T-helper 1 cell treated with Interleukin-12 subunit alpha and Interleukin-12 subunit beta and Interleukin-4 antibody, amounts not matched to agents 30 μg/mL and 1 μg/mL, for 36 hours (primary cell): Measurements from ENCODE around the gene DNM3.

Experiments
- H3K27ac Mint-ChIP-seq: one replicate; pipeline ENCODE4 v1.8.0; 2021; ENCODE audit warnings: mild to moderate bottlenecking, mixed read lengths
- H3K27me3 Mint-ChIP-seq: one replicate; pipeline ENCODE4 v1.8.0; 2021; ENCODE audit warnings: low read depth, mixed read lengths
- H3K36me3 Mint-ChIP-seq: one replicate; pipeline ENCODE4 v1.8.0; 2021; ENCODE audit warnings: low read depth, mixed read lengths
- H3K4me1 Mint-ChIP-seq: one replicate; pipeline ENCODE4 v1.8.0; 2021; ENCODE audit warnings: low read depth, mixed read lengths
- H3K4me3 Mint-ChIP-seq: one replicate; pipeline ENCODE4 v1.8.0; 2021; ENCODE audit warnings: mild to moderate bottlenecking, moderate library complexity, mixed read lengths
- H3K9me3 Mint-ChIP-seq: one replicate; pipeline ENCODE4 v1.8.0; 2021; ENCODE audit warnings: mixed read lengths

Gene DNM3

DNA sequence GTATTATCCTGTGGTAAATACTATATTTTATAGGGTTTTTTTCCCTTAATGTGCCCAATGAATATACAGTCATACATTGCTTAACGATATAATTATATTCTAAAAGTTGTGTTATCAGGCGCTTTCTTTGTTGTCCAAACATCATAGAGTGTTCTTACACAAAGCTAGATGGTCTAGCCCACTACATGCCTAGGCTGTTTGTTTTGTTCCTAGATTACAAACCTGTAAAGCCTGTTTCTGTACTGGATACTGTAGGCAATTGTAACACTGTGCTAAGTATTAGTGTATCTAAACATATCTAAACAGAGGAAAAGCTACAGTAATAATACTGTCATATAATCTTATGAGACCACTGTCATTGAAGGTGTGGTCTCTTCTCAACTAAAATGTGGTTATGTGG, 336.6 kb downstream of the DNM3 start:
- Mint-ChIP-seq H3K27me3 (no peaks in the 10 kb centered on the region), H3K27ac (no peak overlapping the region), H3K4me3 (no peak overlapping the region), H3K36me3 (peaks cover 8% of the 10 kb centered on the region), H3K4me1 (peaks cover 22% of the 10 kb centered on the region), H3K9me3 (peaks cover 3% of the 10 kb centered on the region)

DNA sequence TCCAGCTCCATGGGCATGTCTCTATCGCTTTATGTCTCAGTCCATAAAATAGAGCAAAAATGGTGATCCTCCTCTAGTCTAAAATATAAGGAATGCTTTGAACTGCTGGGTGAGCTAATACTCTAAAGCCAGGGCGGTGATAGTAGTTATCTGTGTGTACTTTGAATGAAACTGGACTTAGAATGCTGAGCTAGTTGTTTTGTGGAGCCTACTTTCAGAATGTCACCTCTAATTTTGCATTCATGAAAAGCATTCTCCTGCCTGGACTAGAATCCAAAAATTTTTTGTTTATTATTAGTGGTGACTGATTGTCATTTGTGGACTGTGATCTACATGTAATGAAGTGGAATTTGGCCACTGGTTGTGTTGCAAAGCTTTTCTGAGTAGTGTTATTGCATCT, 337.6 kb downstream of the DNM3 start:
- H3K27ac Mint-ChIP-seq = no peak overlapping the region
- no peak overlapping the region for H3K4me3 Mint-ChIP-seq
- H3K27me3 Mint-ChIP-seq = no peaks in the 10 kb centered on the region
- H3K9me3 Mint-ChIP-seq = peaks cover 3% of the 10 kb centered on the region
- H3K4me1 Mint-ChIP-seq = peaks cover 23% of the 10 kb centered on the region
- peaks cover 5% of the 10 kb centered on the region for H3K36me3 Mint-ChIP-seq

DNA sequence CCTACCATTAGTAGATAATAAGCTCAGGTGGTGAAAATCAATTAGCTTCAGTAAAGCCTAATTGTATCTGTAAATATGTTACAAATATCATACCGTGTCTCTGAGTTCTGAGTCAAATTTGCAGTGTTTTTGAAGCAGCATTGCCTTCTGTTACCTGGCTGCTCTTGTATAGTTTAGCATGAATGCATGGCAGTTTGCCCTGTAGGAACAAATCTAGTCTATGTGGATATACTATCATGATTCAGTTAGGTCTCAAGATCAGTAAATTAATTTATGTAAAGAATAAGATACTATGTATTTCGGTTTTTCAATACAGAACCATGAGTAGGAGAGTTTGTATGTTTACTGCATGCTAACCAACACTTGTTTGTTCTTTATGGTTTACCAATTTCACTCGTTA, 338.6 kb downstream of the DNM3 start:
- peak overlapping the region; percentile 8 for H3K27ac Mint-ChIP-seq
- H3K4me3 Mint-ChIP-seq = no peak overlapping the region
- H3K4me1 Mint-ChIP-seq = peaks cover 31% of the 10 kb centered on the region

DNA sequence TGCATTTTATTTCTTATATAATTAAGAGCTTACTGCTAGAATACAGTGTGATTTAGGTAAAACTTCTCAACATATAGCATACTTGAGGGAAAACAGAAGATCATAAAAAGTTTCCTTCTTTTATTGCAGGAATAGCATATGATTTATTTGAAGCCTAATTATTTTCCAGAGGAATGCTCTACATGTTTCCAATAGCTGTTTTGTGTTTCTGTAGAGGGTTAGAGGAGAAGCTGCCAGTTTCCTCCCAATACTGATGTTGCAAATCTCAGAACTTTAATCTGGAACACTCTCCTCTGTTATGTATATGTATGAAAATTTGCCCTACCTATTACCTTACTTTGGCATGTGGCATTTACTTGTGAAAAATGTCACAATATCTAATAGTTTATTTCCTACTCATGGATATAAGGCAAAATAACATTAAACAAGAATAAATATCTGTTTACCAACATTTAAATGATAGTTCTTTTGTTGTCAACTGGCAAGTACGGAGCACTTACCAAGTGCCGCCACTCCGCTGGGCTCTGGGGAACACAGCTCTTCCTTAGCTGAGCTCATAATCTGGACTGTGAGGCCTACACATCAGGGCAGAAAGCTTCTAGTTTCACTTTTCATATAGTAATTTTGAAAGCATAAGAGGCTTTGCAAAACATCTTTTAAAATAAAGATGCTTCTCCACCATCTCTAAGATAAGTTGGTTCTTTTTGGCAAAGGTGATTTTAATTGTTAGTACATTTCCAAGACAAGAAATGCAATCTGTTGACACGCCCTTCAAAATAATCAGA, 339.4 kb downstream of the DNM3 start:
- H3K27me3 Mint-ChIP-seq = no peaks in the 10 kb centered on the region
- H3K27ac Mint-ChIP-seq = peak overlapping the region; percentile 97
- peaks cover 39% of the 10 kb centered on the region for H3K4me1 Mint-ChIP-seq
- peaks cover 4% of the 10 kb centered on the region for H3K36me3 Mint-ChIP-seq
- peak overlapping the region; percentile 81 for H3K4me3 Mint-ChIP-seq
- no peaks in the 10 kb centered on the region for H3K9me3 Mint-ChIP-seq

More for the DNA sequence above, 338.6 kb downstream of the DNM3 start:
- Mint-ChIP-seq H3K9me3 (no peaks in the 10 kb centered on the region), H3K36me3 (peaks cover 4% of the 10 kb centered on the region), H3K27me3 (no peaks in the 10 kb centered on the region)

DNA sequence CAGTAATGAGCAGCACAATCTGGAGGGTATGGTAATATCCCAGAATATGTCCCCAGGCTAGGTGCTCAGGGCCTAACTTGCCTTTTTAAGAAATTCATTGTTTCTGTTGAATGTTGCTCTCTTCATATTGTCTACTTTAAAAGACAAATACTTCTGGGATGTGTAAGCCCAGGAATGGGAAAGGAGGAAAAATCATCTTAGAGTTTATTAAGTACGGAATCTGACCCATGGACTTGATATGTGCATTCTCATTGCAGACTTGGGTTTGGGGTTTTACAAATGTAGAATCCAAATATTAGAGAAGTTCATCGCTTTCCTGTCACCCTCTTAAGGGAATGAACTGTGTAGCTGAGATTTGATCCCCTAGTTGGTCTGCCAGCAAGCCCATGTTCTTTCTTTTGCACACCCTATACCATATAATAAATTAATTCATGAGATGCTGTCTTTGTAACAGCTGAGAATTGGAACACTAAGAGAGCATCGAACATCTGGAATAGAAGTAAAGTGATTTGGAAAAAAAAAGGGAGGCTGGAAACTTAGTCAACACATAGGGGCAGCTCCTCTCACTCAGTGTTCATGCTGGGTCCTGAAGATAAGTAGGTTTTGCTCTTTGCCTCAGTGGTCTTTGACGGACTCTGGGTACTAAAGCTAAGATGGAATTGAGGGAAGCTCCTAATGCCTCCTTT, 343.4 kb downstream of the DNM3 start:
- Mint-ChIP-seq H3K4me3 (no peak overlapping the region), H3K36me3 (peaks cover 6% of the 10 kb centered on the region), H3K4me1 (peaks cover 41% of the 10 kb centered on the region), H3K27me3 (no peaks in the 10 kb centered on the region), H3K9me3 (no peaks in the 10 kb centered on the region), H3K27ac (peak overlapping the region; percentile 41)

DNA sequence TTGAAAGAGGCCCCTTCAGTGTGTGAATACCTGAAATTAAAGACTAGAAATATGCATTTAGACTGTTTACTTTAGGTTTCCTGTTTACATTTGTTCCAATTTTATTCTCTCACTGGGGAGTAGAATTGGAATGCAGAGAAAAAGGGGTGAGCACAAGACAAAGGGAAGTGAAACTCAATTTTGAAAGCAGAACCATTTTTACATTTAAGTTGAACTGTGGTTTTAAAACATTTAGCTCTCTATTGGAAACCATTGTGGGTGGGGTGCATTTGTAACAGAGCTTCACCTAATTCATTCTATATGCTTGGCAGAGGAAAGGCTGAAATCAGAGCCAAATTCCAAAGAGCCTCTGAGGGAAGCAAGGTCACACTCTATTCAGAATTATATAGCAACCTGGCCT, 343.9 kb downstream of the DNM3 start:
- Mint-ChIP-seq H3K27ac (peak overlapping the region; percentile 41), H3K4me3 (no peak overlapping the region), H3K9me3 (no peaks in the 10 kb centered on the region), H3K27me3 (no peaks in the 10 kb centered on the region), H3K36me3 (peaks cover 8% of the 10 kb centered on the region), H3K4me1 (peaks cover 41% of the 10 kb centered on the region)

DNA sequence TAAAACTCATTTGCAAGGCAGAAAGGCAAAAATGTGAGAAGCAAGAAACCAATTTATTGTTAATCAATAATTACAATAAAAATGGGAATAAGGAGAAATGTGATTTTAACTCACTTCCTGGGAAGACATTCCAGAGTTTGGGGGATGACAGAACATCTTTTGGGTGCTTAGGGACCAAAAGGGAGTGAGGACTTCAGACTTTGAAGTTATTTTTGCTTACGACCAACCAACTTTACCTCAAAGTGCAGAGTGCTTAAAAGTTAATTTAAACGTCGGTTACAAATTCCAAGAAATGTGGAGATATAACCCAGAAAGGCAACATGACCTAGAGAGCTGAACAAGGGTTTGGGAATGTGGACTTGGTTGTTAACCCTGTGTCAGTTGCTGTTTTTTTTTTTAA, 344.7 kb downstream of the DNM3 start:
- H3K36me3 Mint-ChIP-seq = peaks cover 8% of the 10 kb centered on the region
- H3K9me3 Mint-ChIP-seq = no peaks in the 10 kb centered on the region
- H3K4me1 Mint-ChIP-seq = peaks cover 36% of the 10 kb centered on the region
- no peaks in the 10 kb centered on the region for H3K27me3 Mint-ChIP-seq
- no peak overlapping the region for H3K4me3 Mint-ChIP-seq
- H3K27ac Mint-ChIP-seq = no peak overlapping the region

DNA sequence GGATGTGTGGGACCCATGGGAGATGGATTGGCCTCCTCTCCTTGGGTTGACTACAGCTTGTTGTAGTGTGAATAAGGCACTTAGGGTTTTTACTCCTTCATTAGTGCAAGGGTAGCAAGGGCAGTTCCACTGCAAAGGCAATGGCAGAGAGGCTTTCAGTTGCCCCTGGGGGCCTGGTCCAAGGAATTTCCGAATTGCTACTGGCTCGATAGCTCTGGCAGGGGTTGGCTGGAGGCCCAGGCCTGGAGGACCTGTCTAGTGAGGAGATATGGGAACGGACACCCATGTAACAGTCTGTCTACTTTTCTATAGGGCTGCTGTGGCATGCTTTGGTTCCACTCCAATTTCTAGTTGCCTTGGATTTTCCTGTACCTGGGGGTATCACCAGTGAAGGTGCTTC, 360.3 kb downstream of the DNM3 start:
- Mint-ChIP-seq H3K27ac (no peak overlapping the region), H3K4me3 (no peak overlapping the region), H3K4me1 (no peaks in the 10 kb centered on the region), H3K9me3 (peaks cover 44% of the 10 kb centered on the region), H3K36me3 (peaks cover 11% of the 10 kb centered on the region), H3K27me3 (no peaks in the 10 kb centered on the region)

DNA sequence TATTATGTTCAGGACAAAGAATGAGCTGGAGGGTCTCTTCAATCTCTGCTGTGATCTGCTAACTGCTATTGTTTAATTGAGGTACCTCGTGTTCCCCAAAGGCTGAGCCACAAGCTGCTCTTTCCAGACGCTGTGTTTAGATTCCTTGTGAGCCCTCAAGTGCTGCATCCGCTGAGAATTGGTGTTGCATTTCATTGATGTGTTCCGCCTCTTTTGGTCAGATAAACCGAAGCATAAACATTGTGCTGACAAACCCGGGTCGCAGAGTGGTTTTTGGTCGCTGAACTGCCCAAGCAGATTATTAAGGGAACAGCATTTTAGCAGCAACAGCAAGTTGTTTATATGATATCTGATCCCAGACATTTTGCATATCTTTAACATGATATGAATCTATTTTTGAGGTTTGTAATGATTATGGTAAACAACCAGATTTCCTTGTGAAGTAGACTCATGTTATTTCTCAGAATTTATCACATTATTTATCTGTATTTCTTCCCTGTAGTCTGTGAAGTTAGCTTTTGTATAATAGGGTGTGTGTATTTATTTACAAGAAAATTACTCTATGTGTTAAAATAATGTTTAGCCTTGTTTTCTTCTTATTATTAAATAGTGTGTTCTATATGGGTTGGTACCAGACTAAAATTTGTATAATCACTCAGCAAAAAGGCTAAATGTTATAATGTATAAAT, 362.0 kb downstream of the DNM3 start:
- Mint-ChIP-seq H3K27ac (no peak overlapping the region), H3K36me3 (peaks cover 11% of the 10 kb centered on the region), H3K27me3 (no peaks in the 10 kb centered on the region), H3K4me1 (no peaks in the 10 kb centered on the region), H3K9me3 (peaks cover 29% of the 10 kb centered on the region), H3K4me3 (no peak overlapping the region)

DNA sequence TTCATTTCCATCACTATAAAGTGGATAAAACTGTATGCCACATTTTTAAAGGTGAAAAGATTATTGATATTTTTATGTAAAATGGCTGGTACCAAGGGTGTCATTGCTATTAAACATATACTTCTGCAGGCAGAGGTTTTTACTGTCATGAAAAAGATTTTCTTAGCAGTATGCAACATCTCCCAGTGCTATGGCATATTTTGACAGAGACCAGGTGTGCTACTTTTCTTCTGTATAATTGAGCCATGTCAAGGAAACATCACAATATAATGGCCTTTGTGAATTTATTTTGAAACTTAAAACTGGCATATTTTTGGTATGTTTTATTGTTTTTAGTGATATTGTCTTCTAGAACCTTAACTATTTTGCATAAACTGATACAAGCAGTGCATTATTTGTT, 362.6 kb downstream of the DNM3 start:
- Mint-ChIP-seq H3K4me1 (no peaks in the 10 kb centered on the region), H3K36me3 (peaks cover 7% of the 10 kb centered on the region), H3K9me3 (peaks cover 23% of the 10 kb centered on the region), H3K27ac (no peak overlapping the region), H3K4me3 (no peak overlapping the region), H3K27me3 (no peaks in the 10 kb centered on the region)

DNA sequence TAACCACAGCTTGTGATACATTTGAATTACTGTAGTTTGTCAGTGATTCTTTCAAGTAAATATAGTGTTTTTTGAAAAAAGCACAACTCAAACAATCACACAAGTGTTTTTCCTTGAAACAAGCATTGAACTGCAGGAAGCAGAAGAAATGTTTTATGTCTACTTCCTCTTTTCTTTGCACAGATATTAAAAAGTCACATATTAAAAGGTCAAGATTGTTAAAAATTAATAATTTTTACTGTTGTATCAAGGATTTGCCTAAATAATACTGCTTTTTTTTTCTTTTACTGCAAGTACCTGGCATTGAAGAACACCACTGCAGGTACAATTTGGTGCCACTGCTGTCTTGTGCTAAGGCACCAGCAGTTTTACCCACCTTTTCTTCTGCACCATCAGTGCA, 365.0 kb downstream of the DNM3 start:
- Mint-ChIP-seq H3K27me3 (no peaks in the 10 kb centered on the region), H3K27ac (no peak overlapping the region), H3K4me3 (no peak overlapping the region), H3K4me1 (no peaks in the 10 kb centered on the region), H3K9me3 (peaks cover under 1% of the 10 kb centered on the region), H3K36me3 (peaks cover 3% of the 10 kb centered on the region)

DNA sequence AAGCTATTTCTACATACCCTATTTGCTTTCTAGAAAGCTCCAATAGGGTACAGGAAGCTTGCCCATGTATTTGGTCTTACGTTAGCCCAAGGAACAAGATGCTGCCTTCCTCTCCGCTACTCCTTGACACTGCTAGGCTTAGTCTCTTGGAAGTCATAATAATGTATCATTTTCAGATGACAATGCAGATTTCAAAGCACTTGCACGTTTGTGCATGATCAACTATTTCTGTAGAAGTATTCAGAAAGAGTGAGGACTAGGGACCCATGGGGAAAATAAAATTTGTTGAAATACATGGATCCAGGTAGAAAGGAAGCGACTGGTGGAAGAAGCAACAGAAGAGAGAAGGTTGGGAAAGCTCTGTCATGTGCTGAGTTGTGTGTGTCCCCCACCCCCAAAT, 367.3 kb downstream of the DNM3 start:
- no peaks in the 10 kb centered on the region for H3K36me3 Mint-ChIP-seq
- H3K9me3 Mint-ChIP-seq = no peaks in the 10 kb centered on the region
- no peak overlapping the region for H3K27ac Mint-ChIP-seq
- H3K4me3 Mint-ChIP-seq = no peak overlapping the region
- H3K27me3 Mint-ChIP-seq = no peaks in the 10 kb centered on the region
- H3K4me1 Mint-ChIP-seq = no peaks in the 10 kb centered on the region

DNA sequence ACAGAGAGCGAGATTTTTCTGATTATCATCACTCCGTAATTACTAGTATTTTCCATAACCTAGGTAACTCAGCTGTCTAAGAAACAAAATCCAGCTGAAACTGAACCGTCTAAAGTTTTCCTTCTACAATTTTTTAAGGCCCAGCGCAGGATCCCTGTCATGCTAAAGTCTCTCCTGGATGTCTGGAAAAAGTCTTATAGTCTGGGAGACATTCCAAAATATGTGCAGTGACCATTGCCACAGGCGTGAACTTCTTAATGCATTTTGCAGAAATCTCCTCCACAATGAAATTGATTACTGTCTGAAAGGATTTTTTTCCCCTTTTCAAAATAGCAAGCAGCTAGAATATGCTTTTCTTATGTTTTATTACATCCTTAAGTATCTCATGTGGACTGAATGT, 369.9 kb downstream of the DNM3 start:
- no peak overlapping the region for H3K27ac Mint-ChIP-seq
- H3K36me3 Mint-ChIP-seq = no peaks in the 10 kb centered on the region
- H3K27me3 Mint-ChIP-seq = no peaks in the 10 kb centered on the region
- no peaks in the 10 kb centered on the region for H3K9me3 Mint-ChIP-seq
- H3K4me1 Mint-ChIP-seq = no peaks in the 10 kb centered on the region
- H3K4me3 Mint-ChIP-seq = no peak overlapping the region

DNA sequence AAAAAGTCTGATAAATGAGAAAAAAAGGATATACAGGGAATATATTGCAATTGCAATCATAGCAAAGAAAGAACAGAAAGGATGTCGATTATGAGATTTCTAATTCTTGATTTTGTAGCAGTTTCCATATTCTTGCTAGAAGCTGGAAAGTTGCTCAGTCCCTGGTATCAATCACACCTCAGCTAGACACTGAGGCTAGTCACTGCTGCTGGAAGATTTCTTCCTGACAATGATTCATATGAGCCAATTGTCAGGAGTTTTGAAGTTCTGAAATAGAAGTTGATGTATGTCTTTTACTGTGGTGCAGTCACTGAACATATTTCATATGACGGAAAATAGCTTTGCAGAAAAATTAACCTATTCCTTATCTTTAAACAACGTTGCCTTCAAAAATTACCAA, 370.8 kb downstream of the DNM3 start:
- no peaks in the 10 kb centered on the region for H3K27me3 Mint-ChIP-seq
- H3K4me1 Mint-ChIP-seq = no peaks in the 10 kb centered on the region
- H3K36me3 Mint-ChIP-seq = no peaks in the 10 kb centered on the region
- H3K9me3 Mint-ChIP-seq = no peaks in the 10 kb centered on the region
- H3K4me3 Mint-ChIP-seq = no peak overlapping the region
- no peak overlapping the region for H3K27ac Mint-ChIP-seq

DNA sequence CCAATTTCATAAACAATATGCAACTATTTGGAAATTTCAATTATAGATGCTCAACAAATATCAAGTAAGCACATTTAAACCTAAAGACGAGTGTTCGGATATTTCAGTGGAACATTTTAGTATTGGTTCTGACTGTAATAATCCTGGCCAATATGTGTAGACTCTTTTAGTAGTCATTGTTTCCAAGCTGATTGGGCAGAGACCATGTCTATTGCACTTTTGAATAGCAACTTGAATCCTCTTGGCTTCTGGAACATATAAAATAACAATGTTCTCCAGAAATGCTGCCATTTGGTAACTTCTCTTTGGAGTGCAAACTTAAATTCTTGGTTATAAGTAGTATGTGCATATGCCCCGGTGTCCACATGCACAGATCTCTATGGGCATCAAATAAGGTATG, 373.7 kb downstream of the DNM3 start:
- Mint-ChIP-seq H3K27me3 (no peaks in the 10 kb centered on the region), H3K27ac (no peak overlapping the region), H3K36me3 (no peaks in the 10 kb centered on the region), H3K4me3 (no peak overlapping the region), H3K9me3 (no peaks in the 10 kb centered on the region), H3K4me1 (no peaks in the 10 kb centered on the region)
